Measurements from ENCODE around the gene SMG7.
"Not testable (repeated sequence)": the region's sequence is repeated elsewhere in the genome, so short reads cannot be mapped to it uniquely, and the experiment has no call there.

SMG7 gene, protein sequence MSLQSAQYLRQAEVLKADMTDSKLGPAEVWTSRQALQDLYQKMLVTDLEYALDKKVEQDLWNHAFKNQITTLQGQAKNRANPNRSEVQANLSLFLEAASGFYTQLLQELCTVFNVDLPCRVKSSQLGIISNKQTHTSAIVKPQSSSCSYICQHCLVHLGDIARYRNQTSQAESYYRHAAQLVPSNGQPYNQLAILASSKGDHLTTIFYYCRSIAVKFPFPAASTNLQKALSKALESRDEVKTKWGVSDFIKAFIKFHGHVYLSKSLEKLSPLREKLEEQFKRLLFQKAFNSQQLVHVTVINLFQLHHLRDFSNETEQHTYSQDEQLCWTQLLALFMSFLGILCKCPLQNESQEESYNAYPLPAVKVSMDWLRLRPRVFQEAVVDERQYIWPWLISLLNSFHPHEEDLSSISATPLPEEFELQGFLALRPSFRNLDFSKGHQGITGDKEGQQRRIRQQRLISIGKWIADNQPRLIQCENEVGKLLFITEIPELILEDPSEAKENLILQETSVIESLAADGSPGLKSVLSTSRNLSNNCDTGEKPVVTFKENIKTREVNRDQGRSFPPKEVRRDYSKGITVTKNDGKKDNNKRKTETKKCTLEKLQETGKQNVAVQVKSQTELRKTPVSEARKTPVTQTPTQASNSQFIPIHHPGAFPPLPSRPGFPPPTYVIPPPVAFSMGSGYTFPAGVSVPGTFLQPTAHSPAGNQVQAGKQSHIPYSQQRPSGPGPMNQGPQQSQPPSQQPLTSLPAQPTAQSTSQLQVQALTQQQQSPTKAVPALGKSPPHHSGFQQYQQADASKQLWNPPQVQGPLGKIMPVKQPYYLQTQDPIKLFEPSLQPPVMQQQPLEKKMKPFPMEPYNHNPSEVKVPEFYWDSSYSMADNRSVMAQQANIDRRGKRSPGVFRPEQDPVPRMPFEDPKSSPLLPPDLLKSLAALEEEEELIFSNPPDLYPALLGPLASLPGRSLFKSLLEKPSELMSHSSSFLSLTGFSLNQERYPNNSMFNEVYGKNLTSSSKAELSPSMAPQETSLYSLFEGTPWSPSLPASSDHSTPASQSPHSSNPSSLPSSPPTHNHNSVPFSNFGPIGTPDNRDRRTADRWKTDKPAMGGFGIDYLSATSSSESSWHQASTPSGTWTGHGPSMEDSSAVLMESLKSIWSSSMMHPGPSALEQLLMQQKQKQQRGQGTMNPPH
- long read RNA-seq, donor 1 = 0 reads
- long read RNA-seq, donor 2 = 0 reads
- long read RNA-seq, donor 3 = 0 reads
- long read RNA-seq, donor 4, partial matches to known transcripts = 9 of 10 reads
- long read RNA-seq, donor 4, other reads (novel, unspliced or antisense) = 0 of 10 reads
- long read RNA-seq, donor 5, full-length matches to known transcripts = 1 of 1 reads
- long read RNA-seq, donor 5, partial matches to known transcripts = 0 of 1 reads
- long read RNA-seq, donor 5, other reads (novel, unspliced or antisense) = 0 of 1 reads
- long read RNA-seq, donor 6, full-length matches to known transcripts = 1 of 20 reads
- long read RNA-seq, donor 6, partial matches to known transcripts = 19 of 20 reads
- long read RNA-seq, donor 6, other reads (novel, unspliced or antisense) = 0 of 20 reads
- long read RNA-seq, donor 7, partial matches to known transcripts = 66 of 66 reads
- long read RNA-seq, donor 7, other reads (novel, unspliced or antisense) = 0 of 66 reads
- long read RNA-seq, donor 8 = 0 reads

DNA sequence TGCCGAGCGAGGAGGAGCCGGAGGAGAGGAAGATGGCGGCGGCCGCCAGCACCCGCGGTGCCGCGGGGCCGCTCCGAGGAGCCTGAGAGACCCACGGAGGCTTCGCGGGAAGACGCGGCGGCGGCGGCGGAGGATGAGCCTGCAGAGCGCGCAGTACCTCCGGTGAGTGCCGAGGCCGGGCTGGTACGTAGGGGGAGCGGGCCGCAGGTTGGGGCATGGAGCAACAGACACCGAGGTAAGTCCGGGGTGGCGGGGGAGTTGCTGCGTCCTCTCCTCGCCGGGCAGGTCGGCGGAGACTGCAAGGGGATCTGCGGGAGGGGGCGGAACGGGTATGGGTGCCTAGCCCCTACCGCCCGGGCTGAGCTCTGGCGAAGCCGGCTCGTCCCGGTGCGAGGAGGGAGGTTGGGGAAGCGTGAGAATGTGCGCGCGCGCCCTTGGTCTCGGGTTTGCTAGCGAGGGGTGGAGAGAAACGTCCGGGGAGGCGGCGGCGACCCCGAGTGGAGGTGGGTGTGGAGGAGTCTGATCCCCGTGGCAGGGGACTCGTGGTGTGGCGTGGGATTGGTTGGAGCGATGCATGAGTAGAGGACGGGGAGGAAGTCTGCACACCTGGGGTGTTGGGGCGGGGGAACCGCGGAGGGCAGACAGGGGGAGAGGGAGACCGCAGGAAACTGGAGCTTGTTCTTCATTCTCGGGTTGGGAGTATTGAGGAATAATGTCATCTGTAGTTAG, at the start of gene SMG7:
Gene SMG7, plus strand, starts transcription at position 12 of the 729 bp plus-strand sequence. Its CDS starts 122 bp downstream, at position 134.
- peak; percentile 88 for DNase-seq

DNA sequence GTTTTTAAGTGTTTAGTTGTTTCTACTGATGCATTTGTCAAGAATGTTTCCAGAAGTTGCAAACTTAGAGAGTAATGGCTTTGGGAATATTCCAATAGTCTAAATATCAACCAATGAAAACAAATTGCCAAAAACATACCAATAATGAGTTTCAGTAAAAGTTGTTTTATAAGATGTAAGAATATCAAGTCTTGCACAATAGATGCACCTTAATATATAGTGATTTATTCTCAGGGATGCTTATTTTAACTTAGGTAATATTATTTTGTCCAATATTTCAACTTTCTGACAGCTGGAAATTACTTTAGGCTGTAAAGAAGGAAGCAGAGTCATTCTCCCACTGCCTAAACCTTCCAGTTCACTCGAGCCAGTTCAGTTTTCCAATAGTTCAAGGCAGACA, 48.8 kb upstream of the SMG7 start:
- DNase-seq = no peak

DNA sequence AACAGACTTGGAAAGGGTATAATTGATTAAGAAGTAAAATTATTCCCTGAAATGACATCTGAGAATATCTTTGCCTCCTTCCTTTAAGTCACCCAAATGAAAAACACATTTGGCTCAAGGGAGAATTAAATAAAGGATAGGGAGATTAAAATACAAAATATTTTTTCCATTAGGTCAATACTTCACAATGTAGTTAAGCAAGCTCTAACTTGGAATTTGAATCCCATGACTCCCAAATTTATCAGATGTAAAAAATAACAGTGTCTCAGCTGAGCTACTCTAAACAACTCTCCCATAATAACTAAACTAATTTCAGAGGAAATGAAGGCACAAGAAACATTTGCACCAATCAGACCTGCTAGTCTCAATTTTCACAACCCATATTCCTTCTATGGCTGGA, 47.6 kb upstream of the SMG7 start:
- DNase-seq = no peak

DNA sequence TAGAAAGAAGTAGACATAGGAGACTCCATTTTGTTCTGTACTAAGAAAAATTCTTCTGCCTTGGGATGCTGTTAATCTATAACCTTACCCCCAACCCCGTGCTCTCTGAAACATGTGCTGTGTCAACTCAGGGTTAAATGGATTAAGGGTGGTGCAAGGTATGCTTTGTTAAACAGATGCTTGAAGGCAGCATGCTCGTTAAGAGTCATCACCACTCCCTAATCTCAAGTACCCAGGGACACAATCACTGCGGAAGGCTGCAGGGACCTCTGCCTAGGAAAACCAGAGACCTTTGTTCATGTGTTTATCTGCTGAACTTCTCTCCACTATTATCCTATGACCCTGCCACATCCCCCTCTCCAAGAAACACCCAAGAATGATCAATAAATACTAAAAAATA, 44.7 kb upstream of the SMG7 start:
- DNase-seq = not testable (repeated sequence)

DNA sequence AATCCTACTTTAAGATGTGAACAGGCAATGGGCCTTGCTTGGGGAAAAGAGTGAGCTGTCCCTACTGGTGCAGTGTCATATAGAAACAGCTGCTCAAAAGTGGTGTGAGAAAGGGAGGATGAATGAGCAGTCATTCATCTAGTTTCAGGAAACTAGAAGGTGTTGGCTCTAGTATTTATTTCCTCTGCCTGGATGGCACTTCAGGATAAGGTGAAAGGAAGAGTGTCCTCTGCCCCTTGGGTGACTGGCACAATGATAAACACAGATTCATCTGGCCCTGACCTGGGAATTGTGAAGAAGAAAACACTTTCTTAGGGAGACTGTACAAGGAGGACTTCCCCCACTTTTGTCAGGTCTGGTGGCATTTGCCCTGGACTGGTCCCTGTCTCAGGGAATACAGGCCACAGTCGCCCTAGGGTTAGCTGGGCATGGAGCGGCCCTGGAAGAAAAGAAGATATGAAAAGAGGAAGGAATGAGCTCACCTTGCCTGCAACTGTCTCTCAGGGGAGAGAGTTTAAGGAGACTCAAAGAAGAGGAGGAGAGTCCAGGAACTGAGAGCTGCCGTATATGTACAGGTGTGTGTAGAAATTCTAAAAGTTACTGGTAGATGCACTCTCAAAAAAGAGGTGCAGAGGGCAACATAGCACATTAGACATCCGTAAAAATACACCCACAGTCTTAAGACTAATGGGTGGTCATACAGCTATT, 40.3 kb upstream of the SMG7 start:
- no peak for DNase-seq

DNA sequence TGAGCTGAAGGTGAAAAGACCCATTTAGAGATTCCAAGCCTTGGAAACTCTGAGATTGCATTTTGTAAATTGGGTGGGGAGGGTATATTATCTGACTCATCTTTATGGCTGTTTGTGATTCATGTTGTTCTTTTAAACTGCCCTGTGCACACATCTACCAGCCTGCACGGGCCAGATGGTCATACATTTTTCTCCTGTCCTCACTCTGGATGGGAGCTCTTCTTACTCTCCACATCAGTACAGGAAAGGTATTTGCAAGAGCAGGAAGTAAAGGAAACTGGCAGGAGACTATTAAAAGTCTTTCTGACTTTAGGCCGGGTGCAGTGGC, 39.8 kb upstream of the SMG7 start:
- no peak for DNase-seq

DNA sequence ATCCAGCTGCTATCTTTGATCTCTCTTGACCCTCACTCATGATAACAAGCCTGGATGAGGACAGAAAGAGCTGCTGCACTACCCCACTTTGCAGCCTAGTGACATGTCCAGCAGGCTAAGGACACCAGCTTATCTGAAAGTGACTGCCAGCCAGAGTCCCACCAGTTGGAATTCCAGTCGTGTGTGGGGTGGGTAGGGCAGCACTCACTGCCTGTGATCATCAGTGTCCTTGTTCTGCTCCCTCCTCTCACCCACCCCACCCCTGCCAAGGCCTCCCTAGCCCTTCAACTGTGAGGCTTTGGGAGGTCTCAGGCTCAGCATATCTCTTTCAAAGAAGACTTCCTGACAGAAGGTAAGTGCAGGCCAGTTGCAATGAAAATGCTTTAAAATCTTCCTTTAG, 38.6 kb upstream of the SMG7 start:
- no peak for DNase-seq

DNA sequence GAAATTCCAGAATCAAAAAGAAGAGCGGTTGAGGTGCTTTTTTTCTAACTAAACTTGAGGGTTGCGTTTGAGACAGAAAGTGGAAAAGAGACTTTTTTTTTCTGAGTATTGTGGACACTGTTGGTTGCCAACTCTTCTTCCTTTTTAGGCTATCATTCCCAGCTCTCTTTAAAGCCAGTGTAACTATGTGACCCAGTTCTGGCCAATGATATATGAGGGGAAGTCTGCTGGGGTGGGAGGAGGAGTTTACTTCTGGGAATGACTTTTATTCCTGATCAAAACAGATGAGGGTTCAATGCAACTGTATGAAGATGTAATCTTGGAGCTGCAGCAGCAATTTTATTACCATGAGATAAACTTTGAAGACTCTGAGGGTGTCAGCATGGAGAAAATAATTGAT, 36.8 kb upstream of the SMG7 start:
- no peak for DNase-seq

DNA sequence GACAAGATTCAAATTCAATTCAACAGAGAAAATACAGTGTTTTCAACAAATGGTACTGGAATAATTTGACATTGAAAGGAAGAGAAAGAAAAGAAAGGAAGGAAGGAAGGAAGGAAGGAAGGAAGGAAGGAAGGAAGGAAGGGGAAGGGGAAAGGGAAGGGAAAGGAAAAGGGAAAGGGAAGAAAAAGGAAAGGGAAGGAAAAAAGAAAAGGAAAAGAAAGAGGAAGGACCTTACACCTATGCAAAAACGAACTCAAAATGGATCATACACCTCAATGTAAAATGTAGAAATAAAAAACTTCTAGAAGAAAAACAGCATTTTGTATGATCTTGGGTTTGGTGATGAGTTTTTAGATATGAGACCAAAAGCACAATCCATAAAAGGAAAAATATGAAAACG, 34.2 kb upstream of the SMG7 start:
- no peak for DNase-seq

DNA sequence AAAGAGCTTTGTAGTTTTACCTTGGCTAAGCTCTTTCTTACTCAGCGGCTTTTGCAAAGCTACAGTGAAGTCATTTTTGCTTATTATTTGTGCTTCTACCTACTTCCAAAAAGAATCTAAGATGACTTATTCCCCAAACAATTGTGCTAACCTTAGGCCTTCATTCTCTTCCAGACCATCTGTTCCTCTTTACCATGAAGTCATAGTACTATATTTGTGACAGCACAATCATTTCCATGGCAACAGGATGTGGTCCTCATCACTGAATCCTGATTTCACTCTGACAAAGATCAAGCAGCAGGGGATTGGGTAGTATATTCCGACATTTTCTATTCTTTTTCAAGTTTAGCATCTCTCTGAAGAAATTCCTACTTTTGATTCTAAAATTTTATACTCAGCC, 29.3 kb upstream of the SMG7 start:
- no peak for DNase-seq

DNA sequence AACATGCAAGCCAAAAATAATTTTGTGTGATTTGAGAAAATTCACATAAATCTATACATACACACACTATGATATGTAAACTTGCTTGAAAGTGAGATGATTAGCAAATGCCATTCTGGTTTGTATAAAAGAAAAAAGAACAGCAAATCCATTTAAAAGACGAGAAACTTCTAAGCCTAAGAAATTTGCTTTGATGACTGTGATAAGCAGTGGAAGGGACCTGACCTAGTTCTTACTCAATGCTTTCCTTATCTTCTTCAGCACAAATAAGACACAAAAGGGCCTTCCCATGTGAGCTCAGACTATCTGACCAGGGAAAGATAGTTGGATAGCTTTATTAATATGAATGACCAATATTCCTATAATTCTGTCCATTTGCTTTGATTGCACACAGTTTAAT, 28.8 kb upstream of the SMG7 start:
- DNase-seq = no peak

DNA sequence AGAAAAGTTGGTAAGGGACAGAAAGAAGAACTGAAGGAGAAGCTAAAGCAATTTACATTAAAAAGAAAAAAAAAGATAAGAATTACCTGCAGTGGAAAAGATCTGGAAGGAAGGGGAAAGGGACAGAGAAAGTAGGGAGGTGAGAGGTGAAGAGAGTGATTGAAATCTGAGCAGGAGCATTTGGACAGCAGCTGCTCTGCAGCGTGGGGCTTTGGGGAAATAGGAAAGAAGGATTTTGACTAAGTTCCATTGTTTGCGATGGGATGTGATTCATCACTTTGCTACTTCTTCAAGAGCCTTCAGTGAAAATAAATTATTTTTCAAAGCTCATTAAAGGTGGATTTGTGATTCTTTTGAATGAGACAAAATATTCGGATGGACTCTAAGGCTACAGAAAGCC, 28.1 kb upstream of the SMG7 start:
- DNase-seq = no peak

DNA sequence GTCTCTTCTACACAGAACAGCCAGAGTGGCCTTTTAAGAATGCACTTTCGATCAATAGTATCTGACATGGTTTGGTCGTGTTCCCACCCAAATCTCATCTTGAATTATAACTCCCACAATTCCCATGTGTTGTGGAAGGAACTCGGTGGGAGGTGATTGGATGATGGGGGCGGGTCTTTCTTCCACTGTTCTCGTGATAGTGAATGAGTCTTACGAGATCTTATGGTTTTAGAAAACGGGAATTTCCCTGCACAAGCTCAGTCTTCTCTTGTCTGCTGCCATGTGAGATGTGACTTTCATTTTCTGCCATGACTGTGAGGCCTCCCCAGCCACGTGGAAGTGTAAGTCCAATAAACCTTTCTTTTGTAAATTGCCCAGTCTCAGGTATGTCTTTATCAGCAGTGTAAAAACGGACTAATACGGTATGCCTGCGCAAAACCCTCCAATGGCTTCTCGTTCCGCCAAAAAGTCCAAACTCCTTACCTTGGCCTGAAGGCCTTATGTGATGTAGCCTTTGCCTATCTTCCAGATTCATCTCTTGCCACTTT, 23.0 kb upstream of the SMG7 start:
- no peak for DNase-seq

DNA sequence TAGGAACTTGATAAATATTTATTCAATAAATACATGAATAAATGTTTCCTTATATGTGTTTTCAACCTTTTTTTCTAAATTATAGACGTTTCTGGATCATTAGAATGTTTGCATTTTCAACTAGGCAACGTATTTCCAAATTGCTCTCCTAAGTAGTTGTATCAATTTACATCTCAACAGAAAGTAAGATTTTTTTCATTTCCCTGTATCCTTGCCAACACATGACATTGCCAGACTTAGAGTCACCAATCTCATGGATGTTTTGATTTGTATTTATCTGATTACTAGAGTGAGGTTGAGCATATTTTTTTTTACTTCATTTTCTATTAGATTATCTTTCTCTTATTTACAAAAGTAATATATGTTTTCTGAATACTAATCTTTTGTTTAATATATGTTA, 22.2 kb upstream of the SMG7 start:
- no peak for DNase-seq

DNA sequence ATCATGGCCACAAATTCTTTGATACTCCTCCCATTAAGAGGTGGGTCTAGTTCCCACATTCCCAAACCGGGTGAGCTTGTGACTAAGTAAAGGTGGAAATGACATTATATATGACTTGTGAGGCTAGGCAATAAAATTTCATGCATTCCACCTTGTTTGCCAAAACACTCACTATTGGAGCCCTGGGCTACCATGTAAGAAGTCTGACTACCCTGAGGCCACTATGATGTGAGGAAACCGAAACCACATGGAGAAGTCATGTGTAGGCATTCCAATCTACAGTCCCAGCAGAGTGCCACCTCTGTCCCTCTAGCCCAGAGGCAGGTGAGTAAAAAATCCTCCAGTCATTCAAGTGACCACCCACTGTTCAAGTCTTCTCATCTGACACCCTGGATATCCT, 17.9 kb upstream of the SMG7 start:
- no peak for DNase-seq

DNA sequence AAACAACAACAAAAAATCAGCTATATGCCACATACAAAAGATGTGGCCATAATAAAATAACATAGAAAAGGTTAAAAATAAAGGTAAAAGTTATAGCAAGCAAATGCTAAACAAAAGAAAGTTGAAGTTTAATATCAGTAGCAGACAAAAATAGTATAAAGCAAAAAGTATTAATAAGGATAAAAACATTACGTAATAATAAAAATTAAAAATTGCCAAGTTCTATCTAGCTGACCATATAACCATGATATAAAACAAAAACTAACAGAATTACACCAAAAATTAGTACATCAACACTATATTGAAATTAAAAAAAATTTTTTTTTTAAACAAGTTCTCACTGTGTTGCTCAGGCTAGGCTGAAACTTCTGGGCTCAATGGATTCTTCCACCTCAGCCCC, 15.5 kb upstream of the SMG7 start:
- DNase-seq = no peak

DNA sequence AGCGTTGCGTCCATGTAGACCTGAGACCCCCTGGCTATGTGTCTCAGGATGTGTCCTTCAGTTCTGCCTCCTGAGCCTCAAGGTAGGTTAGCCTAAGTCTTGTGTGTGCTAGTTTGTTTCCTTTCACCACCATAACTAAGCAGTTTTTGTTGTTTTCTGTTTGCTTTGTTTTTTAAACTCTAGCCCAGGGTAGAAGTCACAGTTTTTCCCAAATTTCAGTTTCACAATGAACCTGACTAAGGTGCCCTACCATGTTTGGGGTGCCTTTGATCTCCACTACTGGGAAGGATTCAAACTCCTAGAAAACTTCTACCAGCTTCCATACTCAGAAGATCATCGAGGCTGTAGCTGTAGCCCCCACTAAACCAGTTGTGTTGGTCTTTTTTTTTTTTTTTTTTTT, 14.8 kb upstream of the SMG7 start:
- no peak for DNase-seq

DNA sequence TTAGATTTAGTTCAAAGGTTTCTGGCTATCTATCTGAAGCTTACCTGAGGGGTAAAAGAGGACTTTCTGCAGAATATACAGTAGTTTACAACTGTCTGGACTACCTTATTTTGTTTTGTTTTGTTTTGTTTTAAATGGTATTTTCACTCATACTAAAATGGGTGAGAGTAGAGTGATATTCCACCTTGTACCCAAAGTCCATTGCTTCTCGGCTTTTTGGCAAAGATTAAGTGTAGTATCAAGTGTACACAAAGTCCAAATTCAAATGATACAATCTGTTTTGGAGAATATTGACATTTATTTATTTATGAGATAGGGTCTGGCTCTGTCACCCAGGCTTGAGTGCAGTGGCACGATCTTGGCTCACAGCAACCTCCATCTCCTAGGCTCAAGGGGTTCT, 11.7 kb upstream of the SMG7 start:
- DNase-seq = no peak

DNA sequence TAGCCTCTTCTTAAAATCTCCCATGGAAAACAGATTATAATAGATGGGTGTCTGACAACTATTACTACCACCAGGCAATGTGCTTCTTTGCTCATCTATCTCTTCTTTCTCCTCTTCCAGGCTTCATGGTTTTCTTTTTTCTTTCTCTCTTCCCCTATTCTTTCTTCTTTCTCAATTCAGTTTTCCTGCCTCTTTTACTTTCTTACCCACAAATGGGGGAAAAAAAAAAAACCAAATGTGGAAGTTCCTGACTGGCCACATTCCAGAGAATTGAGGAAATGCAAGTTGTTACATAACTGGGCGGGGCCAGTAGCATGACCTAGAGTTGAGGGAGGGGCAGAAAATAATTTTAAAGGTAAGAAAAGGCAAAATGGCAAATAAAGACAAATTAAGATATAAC, 10.9 kb upstream of the SMG7 start:
- DNase-seq = no peak

DNA sequence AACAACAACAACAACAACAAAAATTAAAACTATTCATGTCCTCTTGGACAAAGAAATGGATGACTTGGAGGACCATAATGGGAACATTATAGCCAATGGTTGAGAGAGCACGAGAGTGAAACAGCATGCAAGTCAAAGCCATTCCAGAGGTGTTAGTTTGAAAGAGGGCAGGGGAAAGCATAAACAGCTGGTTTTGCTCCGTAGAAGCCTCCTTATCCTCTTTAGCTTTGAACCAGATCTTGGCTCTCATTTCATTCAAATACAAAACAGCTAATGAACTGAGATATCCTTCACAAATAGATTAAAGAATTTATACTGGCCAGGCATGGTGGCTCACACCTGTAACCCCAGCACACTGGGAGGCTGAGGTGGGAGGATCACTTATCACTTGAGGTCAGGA, 8.7 kb upstream of the SMG7 start:
- no peak for DNase-seq
